ENCODE data around the gene CTDSP2.
A peak's percentile ranks its signal among the peaks of the same experiment; 100 is the strongest.
"Not testable (repeated sequence)": the region's sequence is repeated elsewhere in the genome, so short reads cannot be mapped to it uniquely, and the experiment has no call there.

CTDSP2 gene

GRCh38 chr12:57846577-57847319 is at the start of gene CTDSP2:
CTDSP2 (minus strand) TSS chr12:57846729; CDS start chr12:57846435, 294 bp downstream.
- peak; percentile 87 for DNase-seq

- no peak for DNase-seq
Measured at GRCh38 chr12:57896115-57896433, 49.5 kb upstream of the CTDSP2 start.

- DNase-seq = no peak
Measured at GRCh38 chr12:57895389-57896114, 49.0 kb upstream of the CTDSP2 start.

- no peak for DNase-seq
Measured at GRCh38 chr12:57894399-57895292, 48.1 kb upstream of the CTDSP2 start.

- peak; percentile 48 for DNase-seq
Measured at GRCh38 chr12:57893431-57894353, 47.2 kb upstream of the CTDSP2 start.

GRCh38 chr12:57892232-57892972 is 45.9 kb upstream of the CTDSP2 start:
- DNase-seq = no peak

GRCh38 chr12:57891542-57892228 is 45.2 kb upstream of the CTDSP2 start:
- DNase-seq = no peak

GRCh38 chr12:57890191-57891115 is 43.9 kb upstream of the CTDSP2 start:
- no peak for DNase-seq

GRCh38 chr12:57889500-57889989 is 43.0 kb upstream of the CTDSP2 start:
- no peak for DNase-seq

- DNase-seq = no peak
Measured at GRCh38 chr12:57888409-57889157, 42.1 kb upstream of the CTDSP2 start.

- DNase-seq = no peak
Measured at GRCh38 chr12:57887631-57888408, 41.3 kb upstream of the CTDSP2 start.

- DNase-seq = not testable (repeated sequence)
Measured at GRCh38 chr12:57886964-57887363, 40.4 kb upstream of the CTDSP2 start.

GRCh38 chr12:57886542-57886941 is 40.0 kb upstream of the CTDSP2 start:
- DNase-seq = no peak

- no peak for DNase-seq
Measured at GRCh38 chr12:57885207-57885606, 38.7 kb upstream of the CTDSP2 start.

- no peak for DNase-seq
Measured at GRCh38 chr12:57883700-57884099, 37.2 kb upstream of the CTDSP2 start.

- no peak for DNase-seq
Measured at GRCh38 chr12:57883057-57883456, 36.5 kb upstream of the CTDSP2 start.

- no peak for DNase-seq
Measured at GRCh38 chr12:57882575-57882974, 36.0 kb upstream of the CTDSP2 start.

- no peak for DNase-seq
Measured at GRCh38 chr12:57881475-57881874, 34.9 kb upstream of the CTDSP2 start.
